Chondrocyte (in vitro differentiated cells): ENCODE measurements around the gene GPR143. TPM values are rescaled to one million over a fixed set of nuclear protein-coding genes. Genes with fewer than 3 reads are reported as not detected.

Experiments used
- DNase-seq: peaks from one replicate; pipeline ENCODE4 v3.0.0; 2021; ENCODE audit warnings: mixed read lengths, low spot score
- H3K27ac Mint-ChIP-seq: one replicate; pipeline ENCODE4 v1.8.0; 2021; ENCODE audit warnings: mild to moderate bottlenecking, moderate library complexity, mixed read lengths; ENCODE audit not compliant: unreplicated experiment
- H3K27me3 Mint-ChIP-seq: 2 replicates; pipeline ENCODE4 v1.8.0; 2021; ENCODE audit warnings: low read depth, mixed read lengths
- H3K36me3 Mint-ChIP-seq: 2 replicates; pipeline ENCODE4 v1.8.0; 2021; ENCODE audit warnings: low read depth, mixed read lengths
- H3K4me1 Mint-ChIP-seq: 2 replicates; pipeline ENCODE4 v1.8.0; 2021; ENCODE audit warnings: low read depth, mild to moderate bottlenecking, mixed read lengths
- H3K4me3 Mint-ChIP-seq: one replicate; pipeline ENCODE4 v1.8.0; 2021; ENCODE audit warnings: mild to moderate bottlenecking, moderate library complexity, mixed read lengths; ENCODE audit not compliant: unreplicated experiment
- H3K9me3 Mint-ChIP-seq: 2 replicates; pipeline ENCODE4 v1.8.0; 2021; ENCODE audit warnings: low read depth, mixed read lengths
- total RNA-seq: library from RNA; stranded (reverse); gene quantifications from 3 replicates; pipeline ENCODE4 v1.2.1, GENCODE V29; 2021
- TF ChIP-seq, protein P1 (sequence below): fragments of 200-600 bp; sonication (generic); IDR thresholded peaks from 2 replicates; pipeline ENCODE4 v1.5.0; 2021; ENCODE audit warnings: antibody characterized with exemption, mild to moderate bottlenecking, moderate library complexity

GPR143 gene
- total RNA-seq, 1 donor from 2014 or later = not detected

DNA sequence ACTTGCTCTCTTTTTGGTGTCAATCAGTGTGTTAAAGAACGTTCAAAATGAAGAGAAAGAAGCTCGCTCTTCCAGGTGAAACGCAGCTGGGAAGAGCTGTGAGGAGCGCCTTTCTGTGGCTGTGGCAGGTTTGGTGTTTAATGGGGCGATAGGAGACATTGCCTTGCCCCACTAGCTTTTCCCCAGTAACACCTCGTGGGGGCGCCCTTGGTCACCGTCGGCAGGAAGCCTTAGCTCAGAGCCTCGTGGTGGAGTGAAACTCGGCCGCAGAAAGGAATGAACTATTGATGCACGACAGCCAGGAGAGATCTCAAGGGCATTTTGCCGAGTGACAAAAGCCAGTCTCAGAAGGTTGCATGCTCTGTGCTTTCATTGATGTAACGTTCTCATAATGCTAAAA is 65.1 kb downstream of the GPR143 start:
- peaks cover 20% of the 10 kb centered on the region for H3K36me3 Mint-ChIP-seq
- H3K9me3 Mint-ChIP-seq = peaks cover 30% of the 10 kb centered on the region
- no peak overlapping the region for H3K27ac Mint-ChIP-seq
- TF ChIP-seq, protein P1, sequence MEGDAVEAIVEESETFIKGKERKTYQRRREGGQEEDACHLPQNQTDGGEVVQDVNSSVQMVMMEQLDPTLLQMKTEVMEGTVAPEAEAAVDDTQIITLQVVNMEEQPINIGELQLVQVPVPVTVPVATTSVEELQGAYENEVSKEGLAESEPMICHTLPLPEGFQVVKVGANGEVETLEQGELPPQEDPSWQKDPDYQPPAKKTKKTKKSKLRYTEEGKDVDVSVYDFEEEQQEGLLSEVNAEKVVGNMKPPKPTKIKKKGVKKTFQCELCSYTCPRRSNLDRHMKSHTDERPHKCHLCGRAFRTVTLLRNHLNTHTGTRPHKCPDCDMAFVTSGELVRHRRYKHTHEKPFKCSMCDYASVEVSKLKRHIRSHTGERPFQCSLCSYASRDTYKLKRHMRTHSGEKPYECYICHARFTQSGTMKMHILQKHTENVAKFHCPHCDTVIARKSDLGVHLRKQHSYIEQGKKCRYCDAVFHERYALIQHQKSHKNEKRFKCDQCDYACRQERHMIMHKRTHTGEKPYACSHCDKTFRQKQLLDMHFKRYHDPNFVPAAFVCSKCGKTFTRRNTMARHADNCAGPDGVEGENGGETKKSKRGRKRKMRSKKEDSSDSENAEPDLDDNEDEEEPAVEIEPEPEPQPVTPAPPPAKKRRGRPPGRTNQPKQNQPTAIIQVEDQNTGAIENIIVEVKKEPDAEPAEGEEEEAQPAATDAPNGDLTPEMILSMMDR = no peak
- DNase-seq = peak; percentile 57
- no peak overlapping the region for H3K4me3 Mint-ChIP-seq
- H3K27me3 Mint-ChIP-seq = no peaks in the 10 kb centered on the region
- H3K4me1 Mint-ChIP-seq = peaks cover 6% of the 10 kb centered on the region

DNA sequence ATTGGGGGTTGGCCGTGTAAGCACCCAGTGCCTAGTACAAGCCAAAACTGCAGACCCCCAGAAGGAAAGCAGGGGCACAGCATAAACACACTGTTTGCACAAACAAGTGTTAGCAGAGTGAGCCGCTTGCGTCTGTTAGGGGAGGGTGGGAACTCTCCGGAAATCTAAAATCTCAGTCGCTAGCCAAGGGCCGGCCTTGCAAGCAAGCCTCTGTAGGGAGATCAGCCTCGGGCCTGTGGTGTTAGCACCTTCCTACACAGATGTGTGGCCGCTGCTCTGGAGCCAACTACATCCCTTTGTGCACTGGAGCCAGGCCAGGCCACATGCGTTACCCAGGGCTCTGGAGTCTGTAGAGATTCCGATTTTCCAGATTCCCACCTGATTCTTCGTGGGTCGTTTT is 67.1 kb downstream of the GPR143 start:
- peaks cover 19% of the 10 kb centered on the region for H3K36me3 Mint-ChIP-seq

DNA sequence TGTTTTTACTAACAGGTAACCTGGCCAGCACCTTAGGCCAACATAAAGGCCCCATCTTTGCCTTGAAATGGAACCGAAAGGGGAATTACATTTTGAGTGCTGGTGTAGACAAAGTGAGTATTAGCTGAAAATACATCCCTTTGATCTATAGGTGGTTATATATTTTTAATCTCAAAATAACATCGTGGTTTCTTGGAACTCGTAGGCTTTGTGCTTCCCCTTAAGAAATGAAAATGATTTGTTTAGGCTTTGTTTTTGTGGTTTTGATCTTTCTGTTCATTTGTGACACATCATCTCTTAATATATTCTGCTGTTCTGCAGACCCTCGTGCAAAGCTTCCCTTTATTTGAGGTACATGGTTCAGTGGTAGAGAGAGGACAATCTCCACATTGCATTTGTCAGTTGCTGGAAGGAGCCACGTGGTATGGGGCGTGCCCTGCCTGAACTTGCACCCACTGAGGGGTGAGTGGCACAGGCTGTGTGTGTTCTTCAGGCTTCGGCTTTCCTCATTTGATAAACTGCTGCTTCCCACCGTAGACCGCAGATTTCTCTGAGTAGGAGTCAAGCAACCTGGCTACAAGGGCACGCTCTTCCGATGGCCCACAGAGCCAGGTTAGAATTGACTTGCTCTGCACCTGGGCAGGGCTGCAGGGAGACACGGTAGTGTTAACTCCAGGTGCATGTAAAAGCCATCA is 72.2 kb downstream of the GPR143 start:
- no peak overlapping the region for H3K4me3 Mint-ChIP-seq
- no peaks in the 10 kb centered on the region for H3K27me3 Mint-ChIP-seq
- peaks cover 6% of the 10 kb centered on the region for H3K4me1 Mint-ChIP-seq

More for the DNA sequence above, 67.1 kb downstream of the GPR143 start:
- H3K9me3 Mint-ChIP-seq = peaks cover 21% of the 10 kb centered on the region
- H3K4me3 Mint-ChIP-seq = no peak overlapping the region
- TF ChIP-seq, protein P1 = no peak
- peaks cover 6% of the 10 kb centered on the region for H3K4me1 Mint-ChIP-seq
- no peaks in the 10 kb centered on the region for H3K27me3 Mint-ChIP-seq
- DNase-seq = peak; percentile 59
- H3K27ac Mint-ChIP-seq = no peak overlapping the region

DNA sequence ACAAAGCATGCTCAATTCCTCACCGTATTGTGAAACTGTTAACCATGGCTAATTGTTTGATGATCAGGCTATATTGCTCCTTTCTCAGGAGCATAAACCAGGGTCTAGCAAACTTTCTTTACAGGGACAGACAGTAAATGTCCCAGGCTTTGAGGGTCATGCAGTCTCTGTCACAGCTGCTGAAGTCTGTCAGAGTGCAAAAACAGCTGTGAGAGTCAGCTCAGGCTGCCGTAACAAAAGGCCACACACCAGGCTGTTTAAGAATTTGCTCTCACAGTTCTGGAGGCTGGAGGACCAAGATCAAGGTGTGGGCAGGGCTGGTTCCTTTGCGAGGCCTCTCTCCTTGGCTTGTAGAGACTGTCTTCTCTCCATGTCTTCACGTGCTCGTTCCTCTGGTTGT is 75.6 kb downstream of the GPR143 start:
- TF ChIP-seq, protein P1 = no peak
- no peaks in the 10 kb centered on the region for H3K4me1 Mint-ChIP-seq
- H3K27me3 Mint-ChIP-seq = no peaks in the 10 kb centered on the region
- H3K4me3 Mint-ChIP-seq = no peak overlapping the region
- H3K36me3 Mint-ChIP-seq = peaks cover 18% of the 10 kb centered on the region
- peaks cover 8% of the 10 kb centered on the region for H3K9me3 Mint-ChIP-seq
- no peak overlapping the region for H3K27ac Mint-ChIP-seq
- no peak for DNase-seq

More for the DNA sequence above, 72.2 kb downstream of the GPR143 start:
- peaks cover 15% of the 10 kb centered on the region for H3K9me3 Mint-ChIP-seq
- peaks cover 18% of the 10 kb centered on the region for H3K36me3 Mint-ChIP-seq
- no peak overlapping the region for H3K27ac Mint-ChIP-seq
- DNase-seq = peak; percentile 59
- TF ChIP-seq, protein P1 = no peak

DNA sequence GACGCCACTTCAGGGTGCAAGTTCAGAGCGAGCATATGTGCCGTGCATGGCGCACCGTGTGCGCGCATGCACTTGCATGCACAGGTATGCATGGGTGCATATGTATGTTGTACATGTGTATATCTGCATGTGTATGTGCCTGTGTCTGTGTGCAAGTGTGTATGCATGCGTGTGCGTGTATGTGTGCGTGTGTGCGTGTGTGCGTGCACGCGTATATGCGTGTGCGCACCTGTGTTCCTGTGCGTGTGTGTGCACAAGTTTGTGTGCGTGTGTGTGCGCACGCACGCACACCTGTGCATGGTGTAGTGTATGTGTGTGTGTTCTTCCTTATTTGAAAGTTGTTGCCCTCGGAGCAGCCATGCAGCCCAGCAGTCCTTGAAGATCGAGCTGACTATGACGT is 76.8 kb downstream of the GPR143 start:
- Mint-ChIP-seq H3K27me3 (no peaks in the 10 kb centered on the region), H3K4me1 (no peaks in the 10 kb centered on the region), H3K27ac (no peak overlapping the region), H3K36me3 (peaks cover 19% of the 10 kb centered on the region), H3K9me3 (peaks cover 8% of the 10 kb centered on the region), H3K4me3 (no peak overlapping the region)
- no peak for DNase-seq
- TF ChIP-seq, protein P1 = no peak
